Measurements from ENCODE around the gene GRIN3B.

GRIN3B gene

GRCh38 chr19:1006711-1007398 is 6.6 kb downstream of the GRIN3B start:
- H3K27ac Mint-ChIP-seq, result peak overlapping the region; percentile 26
- H3K36me3 Mint-ChIP-seq (ENCODE audit: low read depth), result peaks cover 22% of the 10 kb centered on the region
- no peak overlapping the region for H3K4me3 Mint-ChIP-seq

GRCh38 chr19:1007399-1008251 is 7.4 kb downstream of the GRIN3B start:
- Mint-ChIP-seq H3K36me3 (ENCODE audit: low read depth) (peaks cover 24% of the 10 kb centered on the region), H3K4me1 (ENCODE audit: low read depth) (no peaks in the 10 kb centered on the region), H3K27ac (no peak overlapping the region), H3K27me3 (peaks cover 2% of the 10 kb centered on the region), H3K9me3 (no peaks in the 10 kb centered on the region), H3K4me3 (no peak overlapping the region)
- no peak for DNase-seq

More at GRCh38 chr19:1006711-1007398, 6.6 kb downstream of the GRIN3B start:
- Mint-ChIP-seq H3K9me3 (no peaks in the 10 kb centered on the region), H3K4me1 (ENCODE audit: low read depth) (no peaks in the 10 kb centered on the region), H3K27me3 (peaks cover 5% of the 10 kb centered on the region)
- no peak for DNase-seq

GRCh38 chr19:1008268-1009040 is 8.2 kb downstream of the GRIN3B start:
- Mint-ChIP-seq H3K36me3 (ENCODE audit: low read depth) (peaks cover 30% of the 10 kb centered on the region), H3K9me3 (no peaks in the 10 kb centered on the region), H3K4me1 (ENCODE audit: low read depth) (no peaks in the 10 kb centered on the region), H3K27ac (no peak overlapping the region), H3K27me3 (no peaks in the 10 kb centered on the region), H3K4me3 (no peak overlapping the region)
- DNase-seq, result no peak

- Mint-ChIP-seq H3K36me3 (ENCODE audit: low read depth) (peaks cover 39% of the 10 kb centered on the region), H3K9me3 (no peaks in the 10 kb centered on the region), H3K4me3 (no peak overlapping the region), H3K4me1 (ENCODE audit: low read depth) (peaks cover 2% of the 10 kb centered on the region), H3K27ac (no peak overlapping the region), H3K27me3 (no peaks in the 10 kb centered on the region)
- DNase-seq, result no peak
These were observed 9.1 kb downstream of the GRIN3B start for GRCh38 chr19:1009041-1009980.

- no peaks in the 10 kb centered on the region for H3K9me3 Mint-ChIP-seq
- H3K4me3 Mint-ChIP-seq, result no peak overlapping the region
- no peak overlapping the region for H3K27ac Mint-ChIP-seq
- H3K36me3 Mint-ChIP-seq (ENCODE audit: low read depth), result peaks cover 39% of the 10 kb centered on the region
- peaks cover 2% of the 10 kb centered on the region for H3K4me1 Mint-ChIP-seq (ENCODE audit: low read depth)
- no peaks in the 10 kb centered on the region for H3K27me3 Mint-ChIP-seq
- DNase-seq, result no peak
These were observed 9.8 kb downstream of the GRIN3B start for GRCh38 chr19:1009981-1010538.

- no peak for DNase-seq
- no peaks in the 10 kb centered on the region for H3K9me3 Mint-ChIP-seq
- no peak overlapping the region for H3K4me3 Mint-ChIP-seq
- H3K27ac Mint-ChIP-seq, result no peak overlapping the region
- H3K4me1 Mint-ChIP-seq (ENCODE audit: low read depth), result peaks cover 5% of the 10 kb centered on the region
- peaks cover 44% of the 10 kb centered on the region for H3K36me3 Mint-ChIP-seq (ENCODE audit: low read depth)
- no peaks in the 10 kb centered on the region for H3K27me3 Mint-ChIP-seq
These were observed 10.6 kb downstream of the GRIN3B start for GRCh38 chr19:1010586-1011510.

GRCh38 chr19:1011831-1012333 is 11.7 kb downstream of the GRIN3B start:
- Mint-ChIP-seq H3K36me3 (ENCODE audit: low read depth) (peaks cover 42% of the 10 kb centered on the region), H3K27me3 (no peaks in the 10 kb centered on the region), H3K4me3 (no peak overlapping the region), H3K4me1 (ENCODE audit: low read depth) (peaks cover 14% of the 10 kb centered on the region), H3K9me3 (no peaks in the 10 kb centered on the region), H3K27ac (no peak overlapping the region)
- no peak for DNase-seq

- H3K27ac Mint-ChIP-seq, result no peak overlapping the region
- H3K9me3 Mint-ChIP-seq, result no peaks in the 10 kb centered on the region
- H3K4me1 Mint-ChIP-seq (ENCODE audit: low read depth), result peaks cover 18% of the 10 kb centered on the region
- peaks cover 44% of the 10 kb centered on the region for H3K36me3 Mint-ChIP-seq (ENCODE audit: low read depth)
- DNase-seq, result no peak
- H3K4me3 Mint-ChIP-seq, result no peak overlapping the region
- no peaks in the 10 kb centered on the region for H3K27me3 Mint-ChIP-seq
These were observed 12.1 kb downstream of the GRIN3B start for GRCh38 chr19:1012334-1012733.

- no peaks in the 10 kb centered on the region for H3K27me3 Mint-ChIP-seq
These were observed 13.0 kb downstream of the GRIN3B start for GRCh38 chr19:1013218-1013617.

GRCh38 chr19:1014161-1015060 is 14.2 kb downstream of the GRIN3B start:
- no peak for DNase-seq
- Mint-ChIP-seq H3K4me1 (ENCODE audit: low read depth) (peaks cover 39% of the 10 kb centered on the region), H3K36me3 (ENCODE audit: low read depth) (peaks cover 61% of the 10 kb centered on the region), H3K27ac (no peak overlapping the region), H3K9me3 (no peaks in the 10 kb centered on the region), H3K4me3 (no peak overlapping the region), H3K27me3 (no peaks in the 10 kb centered on the region)

More at GRCh38 chr19:1013218-1013617, 13.0 kb downstream of the GRIN3B start:
- Mint-ChIP-seq H3K27ac (peak overlapping the region; percentile 18), H3K36me3 (ENCODE audit: low read depth) (peaks cover 53% of the 10 kb centered on the region), H3K4me3 (no peak overlapping the region), H3K9me3 (no peaks in the 10 kb centered on the region), H3K4me1 (ENCODE audit: low read depth) (peaks cover 27% of the 10 kb centered on the region)
- no peak for DNase-seq

- Mint-ChIP-seq H3K4me1 (ENCODE audit: low read depth) (peaks cover 43% of the 10 kb centered on the region), H3K9me3 (no peaks in the 10 kb centered on the region), H3K27me3 (no peaks in the 10 kb centered on the region), H3K36me3 (ENCODE audit: low read depth) (peaks cover 62% of the 10 kb centered on the region), H3K27ac (peak overlapping the region; percentile 11), H3K4me3 (no peak overlapping the region)
- no peak for DNase-seq
These were observed 15.0 kb downstream of the GRIN3B start for GRCh38 chr19:1015061-1015781.

Data from activated T-cell treated with anti-CD3 and anti-CD28 coated beads, Interleukin-2, amount 50 U/mL, for 24 hours (primary cell).